SJSA1 (cell line): ENCODE data around the gene TNS3. TPM values are rescaled to one million over a fixed set of nuclear protein-coding genes. Genes with fewer than 3 reads are reported as not detected.

Experiments used
- DNase-seq, 2 experiments: peaks; one replicate each; pipeline ENCODE4 v3.0.0-alpha.2; 2015 to 2020; ENCODE audit warnings: low spot score in 2 of 2, low read depth in 1 of 2
- H3K27ac ChIP-seq: fragments of 250-450 bp; sonication (Bioruptor Pico); 2 replicates; pipeline ENCODE4 v1.5.1; 2020; ENCODE audit warnings: mild to moderate bottlenecking, moderate library complexity
- H3K27me3 ChIP-seq: fragments of 250-450 bp; sonication (Bioruptor Pico); replicated peaks from 2 replicates; pipeline ENCODE4 v1.5.1; 2020; ENCODE audit warnings: mild to moderate bottlenecking, moderate library complexity
- H3K36me3 ChIP-seq: fragments of 250-450 bp; sonication (Bioruptor Pico); 2 replicates; pipeline ENCODE4 v1.5.1; 2020; ENCODE audit warnings: mild to moderate bottlenecking
- H3K4me1 ChIP-seq: fragments of 250-450 bp; sonication (Bioruptor Pico); replicated peaks from 2 replicates; pipeline ENCODE4 v1.6.1; 2021; ENCODE audit warnings: mild to moderate bottlenecking
- H3K4me3 ChIP-seq: fragments of 250-450 bp; sonication (Bioruptor Pico); 2 replicates; pipeline ENCODE4 v1.5.1; 2020; ENCODE audit warnings: mild to moderate bottlenecking
- H3K9me3 ChIP-seq: fragments of 250-450 bp; sonication (Bioruptor Pico); replicated peaks from 2 replicates; pipeline ENCODE4 v1.5.1; 2020; ENCODE audit warnings: mild to moderate bottlenecking
- total RNA-seq: library from RNA; depleted of rRNA; stranded (reverse); fragments of >200 nt; shearing (Covaris generic); gene quantifications from 2 replicates; pipeline ENCODE4 v1.2.3, GENCODE V29; 2014

TNS3 gene
- total RNA-seq, 1 experiment from 2014 or later, result 92.5 TPM

- no peaks in the 10 kb centered on the region for H3K9me3 ChIP-seq
Observed at GRCh38 chr7:47572939-47573757, 8.8 kb downstream of the TNS3 start.

DNA sequence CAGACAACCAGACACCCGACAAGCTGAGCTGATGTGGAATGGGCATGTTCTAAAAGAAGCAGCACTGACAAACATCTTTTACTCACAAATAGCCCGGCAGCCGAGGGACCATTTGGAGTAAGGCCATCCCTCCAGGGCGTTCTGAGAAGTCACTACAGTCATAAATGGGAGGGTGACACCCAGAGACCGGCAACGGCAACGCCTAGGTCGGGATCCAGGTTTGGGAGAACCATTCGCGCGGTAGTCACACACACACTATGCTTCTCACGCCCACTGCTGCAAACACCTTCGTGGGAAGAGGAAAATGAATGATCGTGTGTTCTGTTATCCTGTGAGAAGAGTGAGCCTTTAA lies 9.8 kb downstream of the TNS3 start:
- no peak for DNase-seq
- Histone ChIP-seq H3K4me3 (no peak overlapping the region), H3K9me3 (no peaks in the 10 kb centered on the region), H3K27me3 (no peaks in the 10 kb centered on the region), H3K36me3 (peaks cover 51% of the 10 kb centered on the region), H3K4me1 (peaks cover 75% of the 10 kb centered on the region), H3K27ac (peak overlapping the region; percentile 68)

More at GRCh38 chr7:47572939-47573757, 8.8 kb downstream of the TNS3 start:
- Histone ChIP-seq H3K27me3 (no peaks in the 10 kb centered on the region), H3K4me3 (no peak overlapping the region), H3K36me3 (peaks cover 56% of the 10 kb centered on the region), H3K27ac (peak overlapping the region; percentile 68), H3K4me1 (peaks cover 85% of the 10 kb centered on the region)
- no peak for DNase-seq

- peaks cover 47% of the 10 kb centered on the region for H3K36me3 ChIP-seq
- DNase-seq, result peak; percentile 96
- peak overlapping the region; percentile 1; the same call in 1 of the 2 replicates for H3K4me3 ChIP-seq
- peak overlapping the region; percentile 68 for H3K27ac ChIP-seq
- no peaks in the 10 kb centered on the region for H3K9me3 ChIP-seq
- peaks cover 69% of the 10 kb centered on the region for H3K4me1 ChIP-seq
- no peaks in the 10 kb centered on the region for H3K27me3 ChIP-seq
Observed at GRCh38 chr7:47571331-47572093, 10.4 kb downstream of the TNS3 start.

- Histone ChIP-seq H3K27ac (peak overlapping the region; percentile 68), H3K4me3 (no peak overlapping the region), H3K9me3 (no peaks in the 10 kb centered on the region), H3K27me3 (no peaks in the 10 kb centered on the region), H3K4me1 (peaks cover 65% of the 10 kb centered on the region), H3K36me3 (peaks cover 44% of the 10 kb centered on the region)
- peak in 1 of 2 experiments; percentile 43 for DNase-seq
Observed at GRCh38 chr7:47570649-47571050, 11.3 kb downstream of the TNS3 start.

GRCh38 chr7:47568547-47568946 lies 13.4 kb downstream of the TNS3 start:
- no peak for DNase-seq
- Histone ChIP-seq H3K4me3 (no peak overlapping the region), H3K4me1 (peaks cover 46% of the 10 kb centered on the region), H3K36me3 (peaks cover 44% of the 10 kb centered on the region), H3K27me3 (no peaks in the 10 kb centered on the region), H3K9me3 (no peaks in the 10 kb centered on the region), H3K27ac (no peak overlapping the region)

DNA sequence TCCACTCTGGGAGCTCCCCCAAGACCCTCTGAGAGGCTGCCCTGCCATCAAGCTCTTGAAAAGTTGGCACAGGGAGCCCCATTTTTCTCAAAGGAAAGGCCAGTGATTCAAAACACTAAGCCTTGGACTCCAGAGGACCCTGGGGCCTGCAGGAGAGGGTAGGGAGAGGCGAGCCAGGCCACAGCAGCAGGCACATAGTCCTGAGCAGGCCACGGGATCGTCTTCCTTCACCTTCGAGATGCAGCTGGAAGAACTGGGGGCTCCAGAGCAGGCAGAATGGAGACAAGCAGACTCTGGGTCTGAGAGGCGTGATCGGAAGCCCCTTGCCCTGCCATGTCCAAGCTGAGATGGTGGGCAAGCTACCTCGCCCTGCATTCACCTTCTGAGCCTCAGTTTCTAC lies 13.9 kb downstream of the TNS3 start:
- no peak for DNase-seq
- Histone ChIP-seq H3K4me3 (no peak overlapping the region), H3K36me3 (peaks cover 45% of the 10 kb centered on the region), H3K27ac (no peak overlapping the region), H3K4me1 (peaks cover 41% of the 10 kb centered on the region), H3K9me3 (no peaks in the 10 kb centered on the region), H3K27me3 (no peaks in the 10 kb centered on the region)

GRCh38 chr7:47565640-47566250 lies 16.2 kb downstream of the TNS3 start:
- H3K36me3 ChIP-seq, result peaks cover 58% of the 10 kb centered on the region
- no peaks in the 10 kb centered on the region for H3K9me3 ChIP-seq
- no peaks in the 10 kb centered on the region for H3K27me3 ChIP-seq
- H3K27ac ChIP-seq, result no peak overlapping the region
- H3K4me3 ChIP-seq, result no peak overlapping the region
- H3K4me1 ChIP-seq, result peaks cover 18% of the 10 kb centered on the region
- DNase-seq, result no peak

DNA sequence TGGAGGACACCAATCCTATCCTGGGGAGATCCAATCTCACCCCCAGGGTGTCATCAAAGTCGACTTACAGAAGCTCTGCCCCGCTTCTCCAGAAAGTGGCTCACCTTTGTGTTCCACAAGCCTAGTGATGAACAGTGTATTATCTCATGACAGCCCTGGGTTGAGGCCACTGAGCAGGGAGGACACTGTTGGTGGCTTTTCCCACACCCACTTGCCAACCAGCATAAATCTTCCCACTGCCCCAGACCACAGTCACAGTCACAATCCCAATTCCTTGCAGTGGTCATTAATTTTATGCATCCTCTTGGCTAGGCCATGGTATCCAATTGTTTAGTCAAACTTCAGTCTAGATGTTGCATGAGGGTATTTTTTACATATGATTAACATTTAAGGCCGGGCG lies 18.4 kb downstream of the TNS3 start:
- Histone ChIP-seq H3K27ac (no peak overlapping the region), H3K36me3 (peaks cover 55% of the 10 kb centered on the region), H3K9me3 (no peaks in the 10 kb centered on the region), H3K4me1 (peaks cover 9% of the 10 kb centered on the region), H3K27me3 (no peaks in the 10 kb centered on the region), H3K4me3 (no peak overlapping the region)
- DNase-seq, result no peak

DNA sequence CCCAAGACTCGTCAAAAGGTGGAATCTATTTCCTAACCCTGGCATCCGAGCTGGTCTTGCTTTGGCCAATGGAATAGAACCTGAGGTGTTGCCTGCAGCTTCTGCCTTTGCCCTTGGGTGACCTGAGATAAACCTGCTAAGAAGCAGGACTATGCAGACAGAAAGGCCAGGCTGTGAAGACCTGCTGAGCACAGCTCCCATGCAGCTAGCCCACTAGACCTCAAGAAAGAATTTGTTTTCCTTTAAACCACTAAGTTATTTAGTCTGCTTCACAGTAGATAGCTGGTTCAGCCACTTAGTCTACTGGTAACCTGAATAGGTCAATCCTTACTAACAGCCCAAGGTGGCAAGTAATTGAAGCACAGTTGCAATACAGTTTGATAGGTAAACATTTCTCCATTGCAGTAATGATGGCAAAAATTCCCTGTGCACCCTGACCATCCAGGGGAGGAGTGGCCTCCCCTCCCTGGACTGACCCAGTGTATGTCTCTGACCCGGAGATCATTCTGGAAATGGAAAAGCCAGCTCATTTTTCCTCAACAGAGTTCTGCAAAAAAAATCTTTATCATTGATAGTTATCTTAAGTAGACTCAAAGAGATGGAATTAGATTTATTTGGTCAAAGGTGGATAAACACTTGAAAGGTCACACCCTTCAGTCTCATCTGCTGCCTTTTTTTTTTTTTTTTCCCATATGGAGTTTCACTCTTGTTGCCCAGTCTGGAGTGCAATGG lies 20.0 kb downstream of the TNS3 start:
- no peak overlapping the region for H3K4me3 ChIP-seq
- no peaks in the 10 kb centered on the region for H3K9me3 ChIP-seq
- peaks cover 50% of the 10 kb centered on the region for H3K36me3 ChIP-seq
- peaks cover 25% of the 10 kb centered on the region for H3K4me1 ChIP-seq
- H3K27me3 ChIP-seq, result no peaks in the 10 kb centered on the region
- no peak overlapping the region for H3K27ac ChIP-seq
- no peak for DNase-seq

DNA sequence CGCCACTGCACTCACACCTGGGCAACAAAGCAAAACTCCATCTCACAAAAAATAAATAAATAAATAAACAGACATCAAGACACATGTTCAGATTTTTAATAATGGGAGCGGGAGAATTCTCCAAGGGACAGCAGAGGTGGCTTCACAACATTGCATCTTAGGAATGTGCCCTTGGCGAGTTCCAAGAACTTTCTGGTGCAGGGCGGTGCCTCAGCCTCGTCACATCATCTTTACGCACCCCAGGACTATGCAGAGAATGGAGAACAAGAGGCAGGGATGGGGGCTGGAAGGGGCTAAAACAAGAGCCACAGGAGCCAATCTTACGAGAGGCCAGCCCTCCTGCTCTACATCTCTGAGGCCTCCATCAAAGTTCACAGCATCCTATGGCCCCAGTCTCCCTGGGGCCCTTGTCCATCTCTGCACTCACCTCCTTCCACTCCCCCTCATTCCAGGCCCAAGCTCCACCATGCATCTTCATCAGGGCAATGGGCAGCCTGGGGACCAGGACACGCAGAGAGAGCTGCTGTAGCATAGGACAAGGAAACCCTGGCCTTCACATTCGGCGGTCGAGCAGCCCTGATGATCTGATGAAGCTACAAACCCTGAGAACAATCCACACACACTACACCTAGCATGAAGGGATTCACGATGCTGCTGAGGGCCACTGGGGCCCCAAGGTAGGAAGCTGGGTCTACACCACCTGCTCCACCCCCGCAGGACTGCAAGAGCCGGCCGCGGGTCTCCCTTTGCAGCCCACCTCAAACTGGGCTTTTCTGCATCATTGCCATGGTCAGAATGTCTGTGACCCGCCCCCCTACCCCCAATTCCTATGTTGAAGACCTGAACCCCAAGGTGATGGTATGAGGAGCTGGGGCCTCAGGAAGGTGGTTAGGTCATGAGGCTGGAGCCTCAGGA lies 22.3 kb downstream of the TNS3 start:
- no peaks in the 10 kb centered on the region for H3K9me3 ChIP-seq
- no peak overlapping the region for H3K27ac ChIP-seq
- H3K27me3 ChIP-seq, result no peaks in the 10 kb centered on the region
- no peak overlapping the region for H3K4me3 ChIP-seq
- DNase-seq, result no peak
- peaks cover 36% of the 10 kb centered on the region for H3K4me1 ChIP-seq
- H3K36me3 ChIP-seq, result peaks cover 59% of the 10 kb centered on the region

- DNase-seq, result peak; percentile 80 to 84
- H3K27me3 ChIP-seq, result no peaks in the 10 kb centered on the region
- peaks cover 62% of the 10 kb centered on the region for H3K36me3 ChIP-seq
- peaks cover 41% of the 10 kb centered on the region for H3K4me1 ChIP-seq
- peak overlapping the region; percentile 73 for H3K27ac ChIP-seq
- H3K9me3 ChIP-seq, result no peaks in the 10 kb centered on the region
- no peak overlapping the region for H3K4me3 ChIP-seq
Observed at GRCh38 chr7:47557694-47558670, 23.9 kb downstream of the TNS3 start.

DNA sequence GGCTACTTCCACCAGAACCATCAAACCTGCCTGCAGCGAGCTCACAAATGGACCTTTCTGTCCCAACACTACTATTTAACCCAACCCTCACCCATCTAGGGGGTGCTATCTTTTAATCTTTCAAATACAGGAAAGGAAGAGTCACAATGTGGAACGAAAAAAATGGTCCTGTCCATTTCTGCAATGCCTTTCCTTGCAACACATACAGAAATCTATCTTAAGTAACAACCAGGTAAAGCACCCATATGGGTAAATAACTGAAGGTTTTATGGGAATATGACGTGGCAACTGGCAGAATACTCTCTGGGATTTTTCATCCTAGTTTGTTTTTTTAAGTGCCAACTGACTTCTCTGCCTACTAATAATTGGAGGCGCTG lies 24.6 kb downstream of the TNS3 start:
- peaks cover 48% of the 10 kb centered on the region for H3K4me1 ChIP-seq
- no peak overlapping the region for H3K4me3 ChIP-seq
- peak overlapping the region; percentile 73 for H3K27ac ChIP-seq
- no peaks in the 10 kb centered on the region for H3K27me3 ChIP-seq
- H3K36me3 ChIP-seq, result peaks cover 55% of the 10 kb centered on the region
- no peak for DNase-seq
- no peaks in the 10 kb centered on the region for H3K9me3 ChIP-seq
